T-helper 1 cell treated with Interleukin-12 subunit alpha and Interleukin-12 subunit beta and Interleukin-4 antibody, amounts not matched to agents 30 μg/mL and 1 μg/mL, for 36 hours (primary cell): ENCODE data around the gene CST4.
"Not testable (repeated sequence)": the region's sequence is repeated elsewhere in the genome, so short reads cannot be mapped to it uniquely, and the experiment has no call there.

ENCODE experiments used
- H3K27ac Mint-ChIP-seq: one replicate; pipeline ENCODE4 v1.8.0; 2021; ENCODE audit warnings: mild to moderate bottlenecking, mixed read lengths
- H3K27me3 Mint-ChIP-seq: one replicate; pipeline ENCODE4 v1.8.0; 2021; ENCODE audit warnings: low read depth, mixed read lengths
- H3K36me3 Mint-ChIP-seq: one replicate; pipeline ENCODE4 v1.8.0; 2021; ENCODE audit warnings: low read depth, mixed read lengths
- H3K4me1 Mint-ChIP-seq: one replicate; pipeline ENCODE4 v1.8.0; 2021; ENCODE audit warnings: low read depth, mixed read lengths
- H3K4me3 Mint-ChIP-seq: one replicate; pipeline ENCODE4 v1.8.0; 2021; ENCODE audit warnings: mild to moderate bottlenecking, moderate library complexity, mixed read lengths
- H3K9me3 Mint-ChIP-seq: one replicate; pipeline ENCODE4 v1.8.0; 2021; ENCODE audit warnings: mixed read lengths

CST4 gene

GRCh38 chr20:23688684-23689398 lies at the start of gene CST4:
TSS of gene CST4 (minus strand) at chr20:23689038. CDS start at chr20:23688969, 69 bp downstream.
- not testable (repeated sequence) for H3K27ac Mint-ChIP-seq, H3K4me1 Mint-ChIP-seq, H3K4me3 Mint-ChIP-seq, H3K36me3 Mint-ChIP-seq, H3K9me3 Mint-ChIP-seq, H3K27me3 Mint-ChIP-seq

GRCh38 chr20:23735391-23735790 lies 46.6 kb upstream of the CST4 start:
- H3K36me3 Mint-ChIP-seq, H3K4me1 Mint-ChIP-seq, H3K4me3 Mint-ChIP-seq, H3K9me3 Mint-ChIP-seq, H3K27ac Mint-ChIP-seq: not testable (repeated sequence)
- peaks cover 17% of the 10 kb centered on the region for H3K27me3 Mint-ChIP-seq

- not testable (repeated sequence) for H3K9me3 Mint-ChIP-seq, H3K27ac Mint-ChIP-seq, H3K36me3 Mint-ChIP-seq, H3K4me3 Mint-ChIP-seq, H3K4me1 Mint-ChIP-seq
- peaks cover 17% of the 10 kb centered on the region for H3K27me3 Mint-ChIP-seq
These were observed 46.1 kb upstream of the CST4 start for GRCh38 chr20:23734949-23735348.

GRCh38 chr20:23734440-23734839 lies 45.6 kb upstream of the CST4 start:
- not testable (repeated sequence) for H3K36me3 Mint-ChIP-seq, H3K27ac Mint-ChIP-seq, H3K4me1 Mint-ChIP-seq, H3K9me3 Mint-ChIP-seq, H3K4me3 Mint-ChIP-seq
- H3K27me3 Mint-ChIP-seq: peaks cover 17% of the 10 kb centered on the region

GRCh38 chr20:23727016-23727415 lies 38.2 kb upstream of the CST4 start:
- H3K36me3 Mint-ChIP-seq: no peaks in the 10 kb centered on the region
- H3K27me3 Mint-ChIP-seq: peaks cover 4% of the 10 kb centered on the region
- H3K4me1 Mint-ChIP-seq: no peaks in the 10 kb centered on the region
- H3K4me3 Mint-ChIP-seq: no peak overlapping the region
- H3K9me3 Mint-ChIP-seq: no peaks in the 10 kb centered on the region
- H3K27ac Mint-ChIP-seq: no peak overlapping the region

- Mint-ChIP-seq H3K27me3 (no peaks in the 10 kb centered on the region), H3K27ac (no peak overlapping the region), H3K4me3 (no peak overlapping the region), H3K4me1 (no peaks in the 10 kb centered on the region), H3K36me3 (no peaks in the 10 kb centered on the region), H3K9me3 (no peaks in the 10 kb centered on the region)
These were observed 36.3 kb upstream of the CST4 start for GRCh38 chr20:23725102-23725501.

- not testable (repeated sequence) for H3K4me1 Mint-ChIP-seq, H3K9me3 Mint-ChIP-seq, H3K4me3 Mint-ChIP-seq, H3K27me3 Mint-ChIP-seq, H3K27ac Mint-ChIP-seq, H3K36me3 Mint-ChIP-seq
These were observed 34.9 kb upstream of the CST4 start for GRCh38 chr20:23723659-23724307.

- H3K4me1 Mint-ChIP-seq, H3K27ac Mint-ChIP-seq, H3K36me3 Mint-ChIP-seq, H3K9me3 Mint-ChIP-seq, H3K4me3 Mint-ChIP-seq, H3K27me3 Mint-ChIP-seq: not testable (repeated sequence)
These were observed 34.0 kb upstream of the CST4 start for GRCh38 chr20:23722851-23723250.

- Mint-ChIP-seq H3K9me3 (no peaks in the 10 kb centered on the region), H3K36me3 (no peaks in the 10 kb centered on the region), H3K4me1 (no peaks in the 10 kb centered on the region), H3K4me3 (no peak overlapping the region), H3K27me3 (peaks cover 4% of the 10 kb centered on the region), H3K27ac (no peak overlapping the region)
These were observed 33.1 kb upstream of the CST4 start for GRCh38 chr20:23721962-23722361.

- not testable (repeated sequence) for H3K27me3 Mint-ChIP-seq, H3K9me3 Mint-ChIP-seq
These were observed 30.5 kb upstream of the CST4 start for GRCh38 chr20:23719351-23719750.

GRCh38 chr20:23711778-23712177 lies 22.9 kb upstream of the CST4 start:
- H3K4me3 Mint-ChIP-seq, H3K36me3 Mint-ChIP-seq, H3K9me3 Mint-ChIP-seq, H3K27me3 Mint-ChIP-seq, H3K4me1 Mint-ChIP-seq, H3K27ac Mint-ChIP-seq: not testable (repeated sequence)

More at GRCh38 chr20:23719351-23719750, 30.5 kb upstream of the CST4 start:
- H3K4me3 Mint-ChIP-seq, H3K36me3 Mint-ChIP-seq, H3K4me1 Mint-ChIP-seq, H3K27ac Mint-ChIP-seq: not testable (repeated sequence)

- Mint-ChIP-seq H3K36me3 (no peaks in the 10 kb centered on the region), H3K27me3 (no peaks in the 10 kb centered on the region), H3K27ac (no peak overlapping the region), H3K4me3 (no peak overlapping the region), H3K4me1 (no peaks in the 10 kb centered on the region), H3K9me3 (no peaks in the 10 kb centered on the region)
These were observed 21.9 kb upstream of the CST4 start for GRCh38 chr20:23710771-23711170.

GRCh38 chr20:23705895-23706294 lies 17.1 kb upstream of the CST4 start:
- peaks cover 7% of the 10 kb centered on the region for H3K27me3 Mint-ChIP-seq
- no peaks in the 10 kb centered on the region for H3K9me3 Mint-ChIP-seq
- no peaks in the 10 kb centered on the region for H3K36me3 Mint-ChIP-seq
- no peak overlapping the region for H3K27ac Mint-ChIP-seq
- H3K4me1 Mint-ChIP-seq: no peaks in the 10 kb centered on the region
- H3K4me3 Mint-ChIP-seq: no peak overlapping the region

GRCh38 chr20:23702021-23702420 lies 13.2 kb upstream of the CST4 start:
- Mint-ChIP-seq H3K4me1 (no peaks in the 10 kb centered on the region), H3K9me3 (no peaks in the 10 kb centered on the region), H3K27me3 (peaks cover 11% of the 10 kb centered on the region), H3K36me3 (no peaks in the 10 kb centered on the region), H3K4me3 (no peak overlapping the region), H3K27ac (no peak overlapping the region)

- peaks cover 11% of the 10 kb centered on the region for H3K27me3 Mint-ChIP-seq
- H3K27ac Mint-ChIP-seq: no peak overlapping the region
- H3K36me3 Mint-ChIP-seq: no peaks in the 10 kb centered on the region
These were observed 12.1 kb upstream of the CST4 start for GRCh38 chr20:23700931-23701330.

More at GRCh38 chr20:23700931-23701330, 12.1 kb upstream of the CST4 start:
- no peaks in the 10 kb centered on the region for H3K4me1 Mint-ChIP-seq
- no peak overlapping the region for H3K4me3 Mint-ChIP-seq
- H3K9me3 Mint-ChIP-seq: no peaks in the 10 kb centered on the region
